Tibial nerve (tissue), 4 donors: ENCODE data around the gene INSIG1. TPM values are rescaled to one million over a fixed set of nuclear protein-coding genes. Genes with fewer than 3 reads are reported as not detected.

ENCODE experiments used
- DNase-seq, 2 donors: peaks; one replicate each; pipeline ENCODE4 v3.0.0-alpha.2; 2019; ENCODE audit warnings: low spot score in 2 of 2
- H3K27ac ChIP-seq, 4 donors: fragments of 200-600 bp; sonication (generic) in 3 of 4; one replicate each; pipeline ENCODE4 v1.5.1; 2017 to 2019; ENCODE audit warnings: mild to moderate bottlenecking in 1 of 4
- H3K27me3 ChIP-seq, 2 donors: fragments of 200-600 bp; sonication (generic) in 1 of 2; one replicate each; pipeline versions ENCODE4 v1.5.1 to v1.6.0; 2017 to 2019
- H3K36me3 ChIP-seq, 3 donors: fragments of 200-600 bp; sonication (generic); one replicate each; pipeline ENCODE4 v1.5.1; 2018 to 2019
- H3K4me1 ChIP-seq, 4 donors: fragments of 200-600 bp; sonication (generic) in 3 of 4; one replicate each; pipeline ENCODE4 v1.5.1; 2017 to 2019
- H3K4me3 ChIP-seq, 4 donors: fragments of 200-600 bp; sonication (generic) in 3 of 4; one replicate each; pipeline ENCODE4 v1.5.1; 2017 to 2019; ENCODE audit warnings: mild to moderate bottlenecking in 1 of 4, moderate library complexity in 1 of 4
- H3K9me3 ChIP-seq, 4 donors: fragments of 200-600 bp; sonication (generic) in 3 of 4; one replicate each; pipeline ENCODE4 v1.5.1; 2017 to 2019
- CTCF ChIP-seq, 5 experiments: fragments of 200-600 bp in 3 of 5; fragments of 450-650 bp in 2 of 5; sonication (generic) in 3 of 5; IDR thresholded peaks; one replicate each; pipeline ENCODE4 v1.5.1; 2016 to 2019; ENCODE audit warnings: antibody characterized with exemption in 5 of 5, mild to moderate bottlenecking in 3 of 5, moderate library complexity in 2 of 5
- EP300 ChIP-seq, 2 donors: sonication (generic); formaldehyde crosslinking; IDR thresholded peaks; one replicate each; pipeline ENCODE4 v1.6.1; 2017; ENCODE audit warnings: antibody characterized with exemption in 2 of 2, mild to moderate bottlenecking in 1 of 2
- POLR2A ChIP-seq, 2 donors: fragments of 450-650 bp; IDR thresholded peaks; one replicate each; pipeline ENCODE4 v1.6.1; 2017; ENCODE audit warnings: antibody characterized with exemption in 2 of 2, mild to moderate bottlenecking in 2 of 2, moderate library complexity in 2 of 2
- WGBS, 2 donors: methylation state at CpG; one replicate each; pipeline ENCODE4 v1.1.5; 2018; 5-methylcytosine and 5-hydroxymethylcytosine counted together
- total RNA-seq, 4 donors: library from RNA; depleted of rRNA; stranded (reverse); fragments of >200 nt; gene quantifications; one replicate each; pipeline ENCODE4 v1.1.0, GENCODE V29; 2016

Gene INSIG1
- total RNA-seq, 4 donors from 2014 or later, result 66.9 to 91.7 (median 80.5) TPM

- H3K36me3 ChIP-seq, result peaks cover 0 to 76% (median 15%) of the 10 kb centered on the region in 3 donors
- no peak for TF ChIP-seq EP300 (IDR thresholded peaks at IDR 0.05)
- H3K4me3 ChIP-seq, result no peak overlapping the region
- H3K4me1 ChIP-seq, result peaks cover 0 to 21% (median 6%) of the 10 kb centered on the region in 4 donors
- no peaks in the 10 kb centered on the region for H3K9me3 ChIP-seq
- 90 to 95% methylated on average over 9 of the region's 9 CpGs for WGBS, 2 donors
- H3K27ac ChIP-seq, result no peak overlapping the region
- H3K27me3 ChIP-seq, result no peaks in the 10 kb centered on the region
- DNase-seq, result no peak
Observed at GRCh38 chr7:155305231-155305904, 7.7 kb downstream of the INSIG1 start.

- no peak for DNase-seq
- H3K27ac ChIP-seq, result no peak overlapping the region
- 74 to 82% methylated on average over 15 of the region's 15 CpGs for WGBS, 2 donors
- TF ChIP-seq POLR2A (IDR thresholded peaks at IDR 0.05), result no peak
- no peak for TF ChIP-seq CTCF (IDR thresholded peaks at IDR 0.05)
- no peak for TF ChIP-seq EP300 (IDR thresholded peaks at IDR 0.05)
- no peaks in the 10 kb centered on the region for H3K9me3 ChIP-seq
- H3K27me3 ChIP-seq, result no peaks in the 10 kb centered on the region
- no peak overlapping the region for H3K4me3 ChIP-seq
- peaks cover 0 to 10% (median 0%) of the 10 kb centered on the region in 4 donors for H3K4me1 ChIP-seq
- H3K36me3 ChIP-seq, result peaks cover 3 to 84% (median 15%) of the 10 kb centered on the region in 3 donors
Observed at GRCh38 chr7:155306673-155307470, 9.2 kb downstream of the INSIG1 start.

- H3K4me3 ChIP-seq, result no peak overlapping the region
- no peak overlapping the region for H3K27ac ChIP-seq
- no peak for DNase-seq
- H3K36me3 ChIP-seq, result peaks cover 3 to 78% (median 15%) of the 10 kb centered on the region in 3 donors
- H3K27me3 ChIP-seq, result no peaks in the 10 kb centered on the region
- H3K4me1 ChIP-seq, result peaks cover 0 to 10% (median 0%) of the 10 kb centered on the region in 4 donors
- H3K9me3 ChIP-seq, result no peaks in the 10 kb centered on the region
- 93 to 95% methylated on average over 19 of the region's 19 CpGs for WGBS, 2 donors
- peak in 1 of 2 donors; percentile 30 for TF ChIP-seq EP300 (IDR thresholded peaks at IDR 0.05)
- no peak for TF ChIP-seq POLR2A (IDR thresholded peaks at IDR 0.05)
Observed at GRCh38 chr7:155308330-155309020, 10.8 kb downstream of the INSIG1 start.

- TF ChIP-seq POLR2A (IDR thresholded peaks at IDR 0.05), result no peak
- no peak for TF ChIP-seq EP300 (IDR thresholded peaks at IDR 0.05)
- no peak for TF ChIP-seq CTCF (IDR thresholded peaks at IDR 0.05)
- 66 to 69% methylated on average over 1 of the region's 1 CpG for WGBS, 2 donors
- H3K36me3 ChIP-seq, result peaks cover 3 to 73% (median 15%) of the 10 kb centered on the region in 3 donors
- no peaks in the 10 kb centered on the region for H3K9me3 ChIP-seq
- no peak for DNase-seq
- H3K4me1 ChIP-seq, result peaks cover 0 to 10% (median 0%) of the 10 kb centered on the region in 4 donors
- no peak overlapping the region for H3K27ac ChIP-seq
- H3K4me3 ChIP-seq, result no peak overlapping the region
- no peaks in the 10 kb centered on the region for H3K27me3 ChIP-seq
Observed at GRCh38 chr7:155309021-155309338, 11.3 kb downstream of the INSIG1 start.

- H3K27me3 ChIP-seq, result no peaks in the 10 kb centered on the region
- H3K9me3 ChIP-seq, result no peaks in the 10 kb centered on the region
- peaks cover 3 to 57% (median 15%) of the 10 kb centered on the region in 3 donors for H3K36me3 ChIP-seq
- TF ChIP-seq EP300 (IDR thresholded peaks at IDR 0.05), result peak in 1 of 2 donors; percentile 10
- no peak for TF ChIP-seq POLR2A (IDR thresholded peaks at IDR 0.05)
- H3K4me1 ChIP-seq, result peaks cover 0 to 9% (median 0%) of the 10 kb centered on the region in 4 donors
- DNase-seq, result no peak
- no peak overlapping the region for H3K27ac ChIP-seq
- no peak overlapping the region for H3K4me3 ChIP-seq
- WGBS, 2 donors, result 89 to 94% methylated on average over 13 of the region's 13 CpGs
Observed at GRCh38 chr7:155310425-155311114, 12.9 kb downstream of the INSIG1 start.

- WGBS, 2 donors, result 80 to 86% methylated on average over 8 of the region's 8 CpGs
- Histone ChIP-seq H3K9me3 (no peaks in the 10 kb centered on the region), H3K36me3 (peaks cover 3 to 43% (median 14%) of the 10 kb centered on the region in 3 donors), H3K4me1 (no peaks in the 10 kb centered on the region), H3K27me3 (no peaks in the 10 kb centered on the region), H3K4me3 (no peak overlapping the region), H3K27ac (no peak overlapping the region)
- DNase-seq, result no peak
- no peak for TF ChIP-seq POLR2A (IDR thresholded peaks at IDR 0.05)
- TF ChIP-seq EP300 (IDR thresholded peaks at IDR 0.05), result no peak
- TF ChIP-seq CTCF (IDR thresholded peaks at IDR 0.05), result no peak
Observed at GRCh38 chr7:155311826-155312537, 14.3 kb downstream of the INSIG1 start.
